H1 (cell line): Measurements from ENCODE around the gene FAIM2. TPM values are rescaled to one million over a fixed set of nuclear protein-coding genes. Genes with fewer than 3 reads are reported as not detected.

Experiments used
- USF2 ChIP-seq: IDR thresholded peaks from 2 replicates; pipeline ENCODE4 v1.6.1; 2011; ENCODE audit warnings: low read length, improper control_type of control experiment
- polyA plus RNA-seq, 7 experiments: library from polyadenylated mRNA; depleted of rRNA in 3 of 7; stranded (reverse) in 5 of 7; unstranded in 2 of 7; fragments of >200 nt in 5 of 7; fragments of 200-250 nt in 2 of 7; gene quantifications; 1 replicate in 5 of 7; 2 replicates in 1 of 7; 4 replicates in 1 of 7; pipeline versions ENCODE4 v1.2.1 to v1.2.3, GENCODE V29; 2011 to 2013; ENCODE audit warnings: missing spikeins in 2 of 7, mixed read lengths in 2 of 7
- total RNA-seq: library from RNA; stranded (reverse); fragmentation: NEBNext Ultra II Directional; extraction: Animal tissue kit (Norgen Biotek cat#: 25700); gene quantifications from 2 replicates; pipeline ENCODE4 v1.2.1, GENCODE V29; 2021

Gene FAIM2
- total and polyA plus RNA-seq, 2 of the 8 experiments (the other 6 are each of a cell fraction or from before 2014, with no cell fraction given), result 0.89 to 1.3 TPM

DNA sequence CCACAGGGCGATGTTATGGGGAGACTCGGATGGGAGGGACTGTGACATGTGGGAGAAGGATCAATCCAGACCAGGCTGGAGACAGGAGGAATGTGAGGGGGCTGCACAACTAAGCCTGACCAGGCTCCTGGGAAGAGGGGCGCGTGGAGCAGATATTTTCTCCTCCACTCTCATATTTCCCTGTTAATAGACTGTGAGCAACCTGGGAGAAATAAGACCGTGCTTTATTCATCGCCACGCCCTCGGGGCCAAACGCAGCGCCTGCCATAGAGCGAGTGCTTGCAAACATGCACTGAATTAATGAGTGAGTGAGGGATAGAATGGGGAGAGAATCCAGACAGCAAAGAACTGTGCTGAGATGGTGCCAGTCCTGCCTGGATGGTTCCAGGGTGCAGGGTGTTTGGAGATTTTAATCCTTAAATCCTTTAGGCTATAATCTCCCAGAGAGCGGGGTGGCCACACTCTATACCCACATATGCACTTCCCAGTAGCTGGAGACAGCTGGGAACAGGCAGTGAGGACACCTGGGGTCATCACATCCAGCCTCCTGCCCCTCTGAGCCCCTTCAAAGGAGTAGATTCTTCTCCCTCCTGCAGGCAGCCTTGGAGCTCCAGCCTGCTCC, 13.6 kb upstream of the FAIM2 start (continued):
- no peak for TF ChIP-seq USF2
- TF ChIP-seq, all 59 proteins: peak for 0
